ENCODE measurements around the gene LGALS1. TPM values are rescaled to one million over a fixed set of nuclear protein-coding genes. Genes with fewer than 3 reads are reported as not detected.

LGALS1 gene
- total RNA-seq, 1 experiment from 2014 or later: 269 TPM

DNA sequence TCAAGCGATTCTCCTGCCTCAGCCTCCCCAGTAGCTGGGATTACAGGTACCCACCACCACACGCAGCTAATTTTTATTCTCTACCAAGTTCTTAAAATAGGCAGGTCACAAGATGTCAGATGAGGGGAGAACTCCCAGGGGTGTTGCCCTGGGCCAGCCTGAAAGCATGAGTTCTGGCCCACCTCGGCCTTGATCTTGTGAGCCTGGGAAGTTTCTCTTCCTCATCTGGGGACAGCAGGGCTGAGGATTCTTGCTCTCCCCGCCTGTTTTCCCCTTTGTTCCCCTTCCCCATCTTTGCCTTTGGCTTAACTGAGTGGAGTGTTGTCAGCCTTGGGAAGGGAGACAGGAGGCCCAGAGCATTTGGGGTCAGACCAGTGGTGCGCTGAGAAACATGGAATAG lies 13.4 kb upstream of the LGALS1 start:
- ChIA-PET CTCF (interaction anchor here (0.9 to 1.3 kb wide), 4 partner anchors 13 to 50 kb away, joined by 3 to 4 read pairs (median 4); partner anchors contain the start of gene LGALS1), POLR2A (ENCODE audit: low non-redundant PET) (no interaction called here)
- peaks cover 21% of the 10 kb centered on the region for H3K4me1 ChIP-seq (ENCODE audit: insufficient read depth, low read length, poor library complexity, severe bottlenecking)
- H3K27ac ChIP-seq (ENCODE audit: low read depth, low read length, poor library complexity, severe bottlenecking): no peak overlapping the region
- BruUV-seq (replicated peaks): no TSS peak
- H3K9me3 ChIP-seq (ENCODE audit: low read depth, low read length, poor library complexity, severe bottlenecking): no peaks in the 10 kb centered on the region
- TF ChIP-seq, protein P1, sequence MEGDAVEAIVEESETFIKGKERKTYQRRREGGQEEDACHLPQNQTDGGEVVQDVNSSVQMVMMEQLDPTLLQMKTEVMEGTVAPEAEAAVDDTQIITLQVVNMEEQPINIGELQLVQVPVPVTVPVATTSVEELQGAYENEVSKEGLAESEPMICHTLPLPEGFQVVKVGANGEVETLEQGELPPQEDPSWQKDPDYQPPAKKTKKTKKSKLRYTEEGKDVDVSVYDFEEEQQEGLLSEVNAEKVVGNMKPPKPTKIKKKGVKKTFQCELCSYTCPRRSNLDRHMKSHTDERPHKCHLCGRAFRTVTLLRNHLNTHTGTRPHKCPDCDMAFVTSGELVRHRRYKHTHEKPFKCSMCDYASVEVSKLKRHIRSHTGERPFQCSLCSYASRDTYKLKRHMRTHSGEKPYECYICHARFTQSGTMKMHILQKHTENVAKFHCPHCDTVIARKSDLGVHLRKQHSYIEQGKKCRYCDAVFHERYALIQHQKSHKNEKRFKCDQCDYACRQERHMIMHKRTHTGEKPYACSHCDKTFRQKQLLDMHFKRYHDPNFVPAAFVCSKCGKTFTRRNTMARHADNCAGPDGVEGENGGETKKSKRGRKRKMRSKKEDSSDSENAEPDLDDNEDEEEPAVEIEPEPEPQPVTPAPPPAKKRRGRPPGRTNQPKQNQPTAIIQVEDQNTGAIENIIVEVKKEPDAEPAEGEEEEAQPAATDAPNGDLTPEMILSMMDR (conservative IDR thresholded peaks at IDR 0.05; ENCODE audit: low read depth, low read length): no peak
- no peak for TF ChIP-seq EZH2 (IDR thresholded peaks at IDR 0.05; ENCODE audit: borderline replicate concordance, low read depth, low read length, poor library complexity, severe bottlenecking)
- peaks cover 16% of the 10 kb centered on the region for H3K36me3 ChIP-seq (ENCODE audit: insufficient read depth, low read length, poor library complexity, severe bottlenecking)
- no peak for DNase-seq (ENCODE audit: low spot score)
- H3K4me3 ChIP-seq (ENCODE audit: low read depth, low read length, poor library complexity, severe bottlenecking): no peak overlapping the region
- H3K27me3 ChIP-seq (replicated peaks; ENCODE audit: insufficient read depth, low read depth, low read length, poor library complexity): no peaks in the 10 kb centered on the region
- intact Hi-C loops (cut with micrococcal nuclease; ENCODE audit: unreplicated experiment): no loop called here

DNA sequence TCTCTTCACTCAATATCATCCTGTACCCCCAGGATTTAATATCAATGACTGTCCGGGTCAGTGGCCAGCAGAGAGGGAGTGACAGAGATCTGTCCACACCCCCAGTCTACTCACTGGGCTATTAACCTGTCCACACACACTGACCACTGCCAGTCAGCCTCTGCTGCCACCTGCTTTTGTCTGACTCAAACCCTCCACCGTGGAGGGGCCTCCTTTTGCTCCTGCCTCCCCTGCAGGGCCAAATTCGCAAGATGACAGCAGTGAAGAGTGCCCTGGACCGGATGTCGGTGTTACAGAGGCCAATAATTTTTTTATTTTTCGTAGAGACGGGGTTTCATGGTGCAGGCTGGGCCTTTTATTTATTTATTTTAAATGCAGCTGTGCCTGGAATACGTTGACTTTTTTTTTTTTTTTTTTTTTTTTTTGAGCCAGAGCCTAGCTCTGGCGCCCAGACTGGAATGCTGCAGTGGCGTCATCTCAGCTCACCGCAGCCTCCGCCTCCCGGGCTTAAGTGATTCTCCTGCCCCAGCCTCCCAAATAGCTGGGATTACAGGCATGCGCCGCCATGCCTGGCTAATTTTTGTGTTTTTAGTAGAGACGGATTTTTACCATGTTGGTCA lies 11.8 kb upstream of the LGALS1 start:
- no TSS peak for BruUV-seq (replicated peaks)
- intact Hi-C loops (cut with micrococcal nuclease; ENCODE audit: unreplicated experiment): no loop called here
- Histone ChIP-seq H3K36me3 (ENCODE audit: insufficient read depth, low read length, poor library complexity, severe bottlenecking) (peaks cover 16% of the 10 kb centered on the region), H3K27me3 (replicated peaks; ENCODE audit: insufficient read depth, low read depth, low read length, poor library complexity) (no peaks in the 10 kb centered on the region), H3K27ac (ENCODE audit: low read depth, low read length, poor library complexity, severe bottlenecking) (peak overlapping the region; percentile 5), H3K4me3 (ENCODE audit: low read depth, low read length, poor library complexity, severe bottlenecking) (no peak overlapping the region), H3K9me3 (ENCODE audit: low read depth, low read length, poor library complexity, severe bottlenecking) (no peaks in the 10 kb centered on the region), H3K4me1 (ENCODE audit: insufficient read depth, low read length, poor library complexity, severe bottlenecking) (peaks cover 21% of the 10 kb centered on the region)
- TF ChIP-seq EZH2 (IDR thresholded peaks at IDR 0.05; ENCODE audit: borderline replicate concordance, low read depth, low read length, poor library complexity, severe bottlenecking): no peak
- TF ChIP-seq, protein P1 (conservative IDR thresholded peaks at IDR 0.05; ENCODE audit: low read depth, low read length): no peak
- POLR2A ChIA-PET (ENCODE audit: low non-redundant PET): no interaction called here
- CTCF ChIA-PET: no interaction called here
- no peak for DNase-seq (ENCODE audit: low spot score)

DNA sequence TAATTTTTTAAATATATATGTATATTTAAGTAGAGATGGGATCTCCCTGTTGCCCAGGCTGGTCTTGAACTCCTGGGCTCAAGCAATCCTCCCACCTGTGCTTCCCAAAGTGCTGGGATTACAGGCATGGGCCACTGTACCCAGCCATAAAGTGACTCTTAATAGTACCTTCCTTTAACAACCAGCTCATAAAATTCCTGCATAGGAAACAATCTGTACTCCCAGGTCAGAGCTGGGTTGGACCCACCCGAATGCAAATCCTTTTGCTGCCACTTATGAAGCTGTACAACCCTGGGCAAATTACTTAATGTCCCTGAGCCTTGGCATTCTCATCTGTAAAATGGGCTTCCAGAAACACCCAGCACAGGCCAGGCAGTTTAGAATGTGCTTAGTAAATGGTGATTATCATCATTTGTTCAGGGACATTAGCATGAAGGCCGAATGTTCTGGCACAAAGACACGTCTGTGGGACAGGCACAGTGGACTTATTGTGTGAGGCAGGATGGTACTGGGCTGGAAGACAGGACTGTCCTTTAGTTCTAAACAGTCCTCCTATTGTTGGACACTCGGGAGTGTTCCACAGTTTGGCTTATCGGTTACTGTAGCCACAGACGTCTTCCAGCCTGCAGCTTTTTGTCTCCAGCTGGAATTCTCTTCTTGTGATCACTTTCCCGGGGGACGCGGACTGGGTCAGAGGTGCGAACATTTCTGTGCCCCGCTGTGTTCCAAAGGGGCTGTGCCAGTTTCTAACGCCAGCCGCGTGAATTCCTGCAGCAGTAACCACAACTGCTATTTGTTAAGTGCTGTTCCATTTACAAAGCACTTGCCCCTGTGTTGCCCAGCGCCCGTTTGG lies 11.0 kb upstream of the LGALS1 start:
- TF ChIP-seq EZH2 (IDR thresholded peaks at IDR 0.05; ENCODE audit: borderline replicate concordance, low read depth, low read length, poor library complexity, severe bottlenecking): no peak
- TF ChIP-seq, protein P1 (conservative IDR thresholded peaks at IDR 0.05; ENCODE audit: low read depth, low read length): no peak
- ChIA-PET POLR2A (ENCODE audit: low non-redundant PET) (no interaction called here), CTCF (no interaction called here)
- no peaks in the 10 kb centered on the region for H3K27me3 ChIP-seq (replicated peaks; ENCODE audit: insufficient read depth, low read depth, low read length, poor library complexity)
- BruUV-seq (replicated peaks): no TSS peak
- no peak overlapping the region for H3K27ac ChIP-seq (ENCODE audit: low read depth, low read length, poor library complexity, severe bottlenecking)
- H3K4me1 ChIP-seq (ENCODE audit: insufficient read depth, low read length, poor library complexity, severe bottlenecking): peaks cover 21% of the 10 kb centered on the region
- no peaks in the 10 kb centered on the region for H3K9me3 ChIP-seq (ENCODE audit: low read depth, low read length, poor library complexity, severe bottlenecking)
- peaks cover 16% of the 10 kb centered on the region for H3K36me3 ChIP-seq (ENCODE audit: insufficient read depth, low read length, poor library complexity, severe bottlenecking)
- H3K4me3 ChIP-seq (ENCODE audit: low read depth, low read length, poor library complexity, severe bottlenecking): no peak overlapping the region
- intact Hi-C loops (cut with micrococcal nuclease; ENCODE audit: unreplicated experiment): no loop called here
- no peak for DNase-seq (ENCODE audit: low spot score)

Measured in A673 (cell line).